ENCODE measurements around the gene KLC3.
"Not testable (repeated sequence)": the region's sequence is repeated elsewhere in the genome, so short reads cannot be mapped to it uniquely, and the experiment has no call there.

Gene KLC3

GRCh38 chr19:45315304-45315703 is 25.2 kb upstream of the KLC3 start:
- no peak for DNase-seq (ENCODE audit: low read depth in 1 of 2, low spot score in 1 of 2)

- DNase-seq (ENCODE audit: low read depth in 1 of 2, low spot score in 1 of 2), result no peak
Observed at GRCh38 chr19:45320997-45321775, 19.4 kb upstream of the KLC3 start.

GRCh38 chr19:45321848-45322247 is 18.7 kb upstream of the KLC3 start:
- no peak for DNase-seq (ENCODE audit: low read depth in 1 of 2, low spot score in 1 of 2)

GRCh38 chr19:45322311-45322710 is 18.2 kb upstream of the KLC3 start:
- DNase-seq (ENCODE audit: low read depth in 1 of 2, low spot score in 1 of 2), result no peak

GRCh38 chr19:45322744-45323281 is 17.7 kb upstream of the KLC3 start, which contains the start of gene CKM:
CKM (minus strand) TSS chr19:45322875; CDS start chr19:45319713, 3,162 bp downstream.
- no peak for DNase-seq (ENCODE audit: low read depth in 1 of 2, low spot score in 1 of 2)

- DNase-seq (ENCODE audit: low read depth in 1 of 2, low spot score in 1 of 2), result no peak
Observed at GRCh38 chr19:45323671-45324081, 16.9 kb upstream of the KLC3 start.

- no peak for DNase-seq (ENCODE audit: low read depth in 1 of 2, low spot score in 1 of 2)
Observed at GRCh38 chr19:45324349-45324907, 16.1 kb upstream of the KLC3 start.

GRCh38 chr19:45327404-45328143 is 13.0 kb upstream of the KLC3 start:
- no peak for DNase-seq (ENCODE audit: low read depth in 1 of 2, low spot score in 1 of 2)

- DNase-seq (ENCODE audit: low read depth in 1 of 2, low spot score in 1 of 2), result no peak
Observed at GRCh38 chr19:45331411-45331810, 9.1 kb upstream of the KLC3 start.

GRCh38 chr19:45333609-45334303 is 6.8 kb upstream of the KLC3 start:
- no peak for DNase-seq (ENCODE audit: low read depth in 1 of 2, low spot score in 1 of 2)

- DNase-seq (ENCODE audit: low read depth in 1 of 2, low spot score in 1 of 2), result not testable (repeated sequence)
Observed at GRCh38 chr19:45334881-45335280, 5.7 kb upstream of the KLC3 start.

- no peak for DNase-seq (ENCODE audit: low read depth in 1 of 2, low spot score in 1 of 2)
Observed at GRCh38 chr19:45336696-45337251, 3.8 kb upstream of the KLC3 start.

- no peak for DNase-seq (ENCODE audit: low read depth in 1 of 2, low spot score in 1 of 2)
Observed at GRCh38 chr19:45339629-45340028, 921 bp upstream of the KLC3 start.

- no peak for DNase-seq (ENCODE audit: low read depth in 1 of 2, low spot score in 1 of 2)
Observed at GRCh38 chr19:45340899-45341453, 426 bp downstream of the KLC3 start.

- DNase-seq (ENCODE audit: low read depth in 1 of 2, low spot score in 1 of 2), result no peak
Observed at GRCh38 chr19:45342911-45343310, 2.4 kb downstream of the KLC3 start.

GRCh38 chr19:45344621-45345505 is 4.3 kb downstream of the KLC3 start:
- no peak for DNase-seq (ENCODE audit: low read depth in 1 of 2, low spot score in 1 of 2)

- DNase-seq (ENCODE audit: low read depth in 1 of 2, low spot score in 1 of 2), result no peak
Observed at GRCh38 chr19:45345506-45345860, 4.9 kb downstream of the KLC3 start.

GRCh38 chr19:45346449-45346848 is 5.9 kb downstream of the KLC3 start:
- no peak for DNase-seq (ENCODE audit: low read depth in 1 of 2, low spot score in 1 of 2)

- DNase-seq (ENCODE audit: low read depth in 1 of 2, low spot score in 1 of 2), result no peak
Observed at GRCh38 chr19:45347570-45348366, 7.2 kb downstream of the KLC3 start.
